Measurements from ENCODE around the gene OLFM2.
"Not testable (repeated sequence)": the region's sequence is repeated elsewhere in the genome, so short reads cannot be mapped to it uniquely, and the experiment has no call there.

Gene OLFM2

DNA sequence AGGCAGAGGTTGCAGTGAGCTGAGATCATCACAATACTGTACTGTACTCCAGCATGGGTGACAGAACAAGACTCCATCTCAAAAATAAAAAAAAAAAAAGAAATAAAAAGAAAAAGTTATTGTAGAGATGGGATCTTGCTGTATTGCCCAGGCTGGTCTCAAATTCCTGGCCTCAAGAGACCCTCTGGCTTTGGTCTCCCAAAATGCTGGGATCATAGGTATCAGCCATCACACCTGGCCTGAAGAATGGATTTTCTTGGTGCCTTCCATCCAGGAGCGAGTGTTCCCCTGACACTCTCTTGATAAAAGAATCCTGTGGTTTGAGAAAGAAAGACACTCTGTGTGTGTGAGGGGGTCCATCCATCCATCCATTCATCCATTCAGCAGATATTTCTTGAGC is 4.7 kb downstream of the OLFM2 start:
- H3K9me3 Mint-ChIP-seq: no peaks in the 10 kb centered on the region

DNA sequence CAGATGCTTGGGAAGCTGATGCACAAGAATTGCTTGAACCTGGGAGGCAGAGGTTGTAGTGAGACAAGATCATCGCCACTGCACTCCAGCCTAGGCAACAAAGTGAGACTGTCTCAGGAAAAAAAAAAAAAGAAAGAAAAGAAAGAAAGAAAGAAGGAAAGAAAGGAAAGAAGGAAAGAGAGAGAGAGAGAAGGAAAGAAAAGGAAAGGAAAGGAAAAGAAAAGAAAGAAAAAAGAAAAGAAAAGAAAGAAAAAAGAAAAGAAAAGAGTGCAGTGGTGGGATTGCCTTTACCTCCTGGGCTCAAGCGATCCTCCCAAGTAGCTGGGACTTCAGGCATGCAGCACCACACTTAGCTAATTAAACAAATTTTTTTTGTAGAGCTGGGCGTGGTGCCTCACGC is 12.9 kb downstream of the OLFM2 start:
- H3K4me3 Mint-ChIP-seq: no peak overlapping the region
- no peaks in the 10 kb centered on the region for H3K9me3 Mint-ChIP-seq
- H3K27me3 Mint-ChIP-seq: peaks cover 9% of the 10 kb centered on the region
- H3K4me1 Mint-ChIP-seq: no peaks in the 10 kb centered on the region
- peaks cover 2% of the 10 kb centered on the region for H3K36me3 Mint-ChIP-seq
- no peak overlapping the region for H3K27ac Mint-ChIP-seq

More for the DNA sequence above, 4.7 kb downstream of the OLFM2 start:
- Mint-ChIP-seq H3K36me3 (no peaks in the 10 kb centered on the region), H3K27me3 (peaks cover 29% of the 10 kb centered on the region), H3K4me1 (peaks cover 29% of the 10 kb centered on the region), H3K27ac (no peak overlapping the region), H3K4me3 (no peak overlapping the region)

DNA sequence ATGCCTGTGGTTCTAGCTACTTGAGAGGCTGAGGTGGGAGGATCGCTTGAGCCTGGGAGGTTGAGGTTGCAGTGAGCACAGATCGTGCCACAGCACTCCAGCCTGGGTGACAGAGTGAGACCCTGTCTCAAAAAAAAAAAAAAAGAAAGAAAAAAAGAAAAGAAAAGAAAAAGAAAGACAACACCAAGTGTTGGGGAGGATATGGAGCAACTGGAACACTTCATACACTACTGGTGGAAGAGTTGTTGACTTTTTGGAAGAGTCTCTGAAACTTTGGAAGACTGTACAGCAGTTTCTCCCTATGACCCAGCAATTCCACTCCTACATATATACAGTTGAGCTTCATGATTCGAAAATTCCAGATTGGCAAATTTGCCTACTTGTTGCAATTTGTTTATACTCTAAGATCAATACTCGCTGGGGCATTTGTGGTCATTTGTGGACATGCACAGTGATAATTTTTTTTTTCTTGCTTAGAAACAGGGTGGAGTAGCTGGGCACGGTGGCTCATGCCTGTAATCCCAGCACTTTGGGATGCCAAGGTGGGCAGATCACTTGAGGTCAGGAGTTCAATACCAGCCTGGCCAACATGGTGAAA is 13.4 kb downstream of the OLFM2 start:
- not testable (repeated sequence) for H3K27ac Mint-ChIP-seq, H3K36me3 Mint-ChIP-seq, H3K4me1 Mint-ChIP-seq, H3K9me3 Mint-ChIP-seq, H3K4me3 Mint-ChIP-seq
- peaks cover 11% of the 10 kb centered on the region for H3K27me3 Mint-ChIP-seq

DNA sequence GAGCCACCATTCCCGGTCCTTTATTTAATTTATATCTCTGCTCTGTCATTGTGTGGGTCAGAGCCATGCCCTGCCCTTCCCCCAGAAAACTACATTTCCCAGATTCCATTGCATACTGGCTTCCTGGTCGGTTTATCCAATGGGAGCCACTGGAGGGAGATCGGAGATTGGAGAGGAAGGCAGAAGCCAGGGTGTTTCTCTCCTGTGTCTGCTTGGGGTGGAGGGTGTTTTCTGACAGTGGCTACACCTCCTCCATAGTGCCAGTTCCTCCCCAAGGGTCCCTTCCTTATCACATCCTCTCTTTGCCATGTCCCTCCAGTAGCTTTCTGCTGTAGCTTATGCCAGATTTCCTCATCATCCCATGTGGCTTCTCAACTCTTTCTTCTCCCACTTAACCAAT is 19.0 kb downstream of the OLFM2 start:
- H3K9me3 Mint-ChIP-seq: no peaks in the 10 kb centered on the region
- no peak overlapping the region for H3K27ac Mint-ChIP-seq
- no peak overlapping the region for H3K4me3 Mint-ChIP-seq
- peaks cover 24% of the 10 kb centered on the region for H3K27me3 Mint-ChIP-seq
- no peaks in the 10 kb centered on the region for H3K36me3 Mint-ChIP-seq
- H3K4me1 Mint-ChIP-seq: peaks cover 6% of the 10 kb centered on the region

DNA sequence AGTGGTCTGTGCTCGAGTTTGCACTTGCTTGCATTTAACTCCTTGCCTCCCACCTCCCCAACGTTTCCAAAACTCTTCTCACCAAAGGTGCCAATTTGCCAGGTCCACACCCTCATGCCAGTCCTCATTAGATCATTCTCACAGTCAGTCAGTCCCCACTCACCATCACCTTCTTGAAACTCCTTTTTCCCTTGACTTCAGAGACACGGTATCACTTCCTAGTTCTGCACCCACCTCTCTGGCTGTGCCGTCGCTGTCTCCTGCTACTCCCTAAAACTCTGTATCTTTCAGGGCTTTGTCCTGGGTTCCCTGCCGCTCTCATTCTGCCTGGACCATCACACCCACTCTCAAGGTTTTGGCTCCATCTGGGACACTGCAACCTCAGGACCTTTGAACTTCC is 19.6 kb downstream of the OLFM2 start:
- Mint-ChIP-seq H3K4me3 (peak overlapping the region; percentile 12), H3K27ac (peak overlapping the region; percentile 57), H3K4me1 (peaks cover 6% of the 10 kb centered on the region), H3K27me3 (peaks cover 24% of the 10 kb centered on the region), H3K36me3 (no peaks in the 10 kb centered on the region), H3K9me3 (no peaks in the 10 kb centered on the region)

DNA sequence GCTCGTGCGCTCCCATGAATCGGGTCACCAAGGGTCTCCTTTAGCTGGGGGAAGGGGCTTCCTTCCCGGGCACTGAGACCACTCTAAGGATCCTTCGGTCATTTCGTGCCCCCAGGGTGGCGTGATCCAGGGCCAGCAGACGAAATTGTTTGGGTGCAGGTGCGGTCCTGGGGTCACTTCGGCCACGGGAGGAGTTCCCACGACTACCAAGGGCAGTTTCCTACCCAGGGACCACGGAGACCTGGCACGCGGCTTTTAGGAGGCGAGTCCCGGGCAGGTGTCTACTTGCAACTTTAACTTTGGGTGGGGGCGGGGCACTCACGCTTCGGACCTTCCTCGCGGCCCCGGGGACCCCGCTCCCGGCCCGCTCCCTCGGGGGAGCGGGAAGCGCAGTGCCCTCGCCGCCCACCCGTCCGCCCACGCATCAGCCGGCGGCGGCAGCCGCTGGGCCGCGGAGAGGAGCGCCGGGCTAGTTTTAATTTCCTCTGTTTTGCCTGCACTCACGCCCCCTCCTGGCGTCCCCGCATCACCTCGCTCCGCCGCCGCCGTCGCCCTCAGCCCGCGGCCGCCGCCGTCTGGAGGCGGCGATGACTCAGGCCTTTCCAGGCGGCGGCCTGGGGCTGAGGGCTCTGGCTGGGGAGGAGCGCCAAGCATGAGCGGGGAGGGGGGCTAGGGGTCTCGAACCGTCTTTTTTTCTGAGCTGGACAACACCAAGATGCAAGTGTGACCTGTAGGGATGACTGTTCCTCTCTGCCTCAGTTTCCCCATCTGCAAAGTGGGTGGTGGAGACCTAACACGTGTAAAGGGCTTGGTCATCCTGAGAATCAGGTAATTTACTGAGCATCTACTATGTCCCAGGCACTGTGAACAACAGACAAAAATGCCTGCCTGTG is 21.8 kb downstream of the OLFM2 start:
- Mint-ChIP-seq H3K4me3 (peak overlapping the region; percentile 66), H3K36me3 (no peaks in the 10 kb centered on the region), H3K9me3 (no peaks in the 10 kb centered on the region), H3K4me1 (peaks cover 6% of the 10 kb centered on the region), H3K27ac (peak overlapping the region; percentile 23), H3K27me3 (peaks cover 20% of the 10 kb centered on the region)

DNA sequence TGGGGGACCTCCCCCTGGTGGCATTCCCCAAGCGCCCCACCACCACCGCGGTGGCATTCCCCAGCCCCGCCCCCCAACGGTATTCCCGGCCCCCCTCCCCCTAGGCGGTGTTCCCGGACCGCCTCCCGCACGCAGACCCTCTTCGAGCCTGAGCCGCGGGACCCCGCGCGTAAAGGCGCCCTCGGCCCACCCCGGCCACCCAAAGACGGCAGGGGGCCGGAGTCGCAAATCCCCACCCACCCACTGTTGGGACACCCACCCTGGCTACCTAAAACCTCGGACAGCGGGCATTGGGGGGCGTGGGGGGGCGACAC is 22.4 kb downstream of the OLFM2 start:
- H3K27me3 Mint-ChIP-seq: peaks cover 20% of the 10 kb centered on the region
- H3K4me3 Mint-ChIP-seq: no peak overlapping the region
- H3K27ac Mint-ChIP-seq: no peak overlapping the region
- H3K9me3 Mint-ChIP-seq: no peaks in the 10 kb centered on the region
- H3K4me1 Mint-ChIP-seq: peaks cover 6% of the 10 kb centered on the region
- no peaks in the 10 kb centered on the region for H3K36me3 Mint-ChIP-seq

DNA sequence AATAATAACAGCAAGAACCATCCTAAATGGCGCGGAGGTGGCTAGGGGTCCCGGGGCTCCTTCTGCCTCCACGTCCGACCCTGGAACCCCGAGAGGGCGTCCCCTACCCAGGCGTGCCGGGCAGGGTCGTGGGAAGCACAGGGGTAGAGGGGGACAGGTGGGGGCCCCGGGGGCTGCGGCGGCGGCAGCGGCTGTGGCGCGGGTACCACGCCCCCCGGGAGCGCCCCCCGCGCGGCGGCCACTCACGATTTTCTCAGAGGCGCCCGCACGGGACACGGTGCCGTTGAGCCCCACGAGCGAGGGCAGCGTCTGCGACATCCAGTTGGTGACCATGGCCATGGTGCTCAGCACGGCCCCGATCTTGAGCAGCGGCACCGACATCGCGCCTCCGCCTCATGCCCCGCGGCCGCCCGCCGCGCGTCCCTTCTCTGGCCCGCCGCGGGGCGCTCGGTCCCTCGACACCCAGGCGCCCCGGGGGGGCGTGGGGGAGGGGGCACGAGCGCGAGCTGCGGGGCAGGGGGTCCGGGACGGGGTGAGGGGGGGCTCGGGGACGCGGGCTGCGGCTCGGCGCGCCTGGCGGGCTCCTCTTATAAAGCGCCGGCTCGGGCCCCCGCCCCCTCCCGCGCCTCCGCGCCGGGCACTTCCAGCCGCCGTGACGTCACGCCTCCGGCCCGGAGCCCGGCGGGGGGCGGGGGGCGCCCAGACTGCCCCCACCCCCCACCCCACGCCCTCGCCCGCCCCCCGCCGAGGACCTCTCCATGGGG is 22.9 kb downstream of the OLFM2 start:
- no peak overlapping the region for H3K27ac Mint-ChIP-seq
- H3K27me3 Mint-ChIP-seq: peaks cover 16% of the 10 kb centered on the region
- peak overlapping the region; percentile 73 for H3K4me3 Mint-ChIP-seq
- H3K36me3 Mint-ChIP-seq: no peaks in the 10 kb centered on the region
- H3K9me3 Mint-ChIP-seq: no peaks in the 10 kb centered on the region
- peaks cover 6% of the 10 kb centered on the region for H3K4me1 Mint-ChIP-seq

DNA sequence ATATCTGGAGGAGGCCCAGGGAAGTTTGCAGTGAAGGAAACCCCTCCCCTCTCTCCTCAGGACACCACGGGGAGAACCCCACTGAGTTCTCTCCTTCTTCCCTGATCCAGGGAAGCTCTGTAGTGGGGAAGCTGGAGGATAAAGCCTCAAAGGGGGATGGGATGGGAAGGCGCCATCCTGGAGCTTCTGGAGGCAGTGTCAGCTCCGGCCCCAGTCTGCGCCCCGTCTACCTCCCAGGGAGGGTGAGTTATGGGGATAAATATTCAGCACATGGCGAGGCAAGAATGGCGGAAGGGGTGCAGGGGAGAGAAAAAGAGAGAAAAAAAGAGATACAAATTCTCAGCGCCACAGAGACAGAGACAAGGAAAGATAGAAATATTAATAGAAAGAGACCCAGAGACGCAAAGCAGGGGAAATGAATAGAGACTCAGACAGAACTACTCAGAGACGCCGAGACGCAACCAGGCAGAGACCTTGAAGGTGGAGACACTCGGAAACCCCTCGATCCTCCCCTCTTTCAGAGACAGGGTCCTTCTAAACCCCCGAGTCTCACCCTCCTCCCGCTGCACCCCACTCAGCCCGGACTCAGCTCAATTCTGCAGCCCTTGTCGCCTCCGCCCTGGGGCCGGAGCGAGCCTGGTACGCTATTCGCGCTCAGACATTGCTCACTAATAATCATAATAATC is 23.6 kb downstream of the OLFM2 start:
- peaks cover 15% of the 10 kb centered on the region for H3K27me3 Mint-ChIP-seq

DNA sequence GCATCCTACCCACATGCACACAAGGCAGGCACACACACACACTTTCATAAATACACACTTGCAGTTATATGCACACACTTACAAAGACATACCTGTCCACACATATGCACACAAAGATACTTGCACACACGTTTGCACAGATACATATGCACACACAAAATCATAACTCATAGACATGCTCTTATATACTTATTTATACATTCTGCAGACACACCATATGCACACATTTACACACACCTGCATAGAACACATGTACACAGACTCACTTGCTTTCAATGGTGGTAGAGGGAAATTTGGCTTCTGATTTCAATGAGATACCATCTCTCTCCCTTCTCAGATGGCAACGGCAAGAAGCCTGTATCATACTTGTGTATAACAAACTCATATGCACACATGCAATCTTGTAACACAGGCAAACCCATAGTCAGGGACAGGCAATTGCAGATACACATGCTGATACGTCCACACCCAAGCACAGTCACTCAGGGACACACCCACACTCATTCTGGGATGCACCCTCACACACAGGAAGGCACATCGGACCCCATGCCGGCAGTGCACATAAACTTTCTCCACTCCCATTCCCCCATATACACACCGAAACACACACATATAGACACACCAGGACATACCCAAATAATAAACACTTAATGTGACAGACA is 24.7 kb downstream of the OLFM2 start:
- H3K4me1 Mint-ChIP-seq: peaks cover 6% of the 10 kb centered on the region
- no peak overlapping the region for H3K4me3 Mint-ChIP-seq

More for the DNA sequence above, 23.6 kb downstream of the OLFM2 start:
- H3K9me3 Mint-ChIP-seq: no peaks in the 10 kb centered on the region
- no peak overlapping the region for H3K27ac Mint-ChIP-seq
- H3K4me3 Mint-ChIP-seq: peak overlapping the region; percentile 73
- peaks cover 6% of the 10 kb centered on the region for H3K4me1 Mint-ChIP-seq
- no peaks in the 10 kb centered on the region for H3K36me3 Mint-ChIP-seq

DNA sequence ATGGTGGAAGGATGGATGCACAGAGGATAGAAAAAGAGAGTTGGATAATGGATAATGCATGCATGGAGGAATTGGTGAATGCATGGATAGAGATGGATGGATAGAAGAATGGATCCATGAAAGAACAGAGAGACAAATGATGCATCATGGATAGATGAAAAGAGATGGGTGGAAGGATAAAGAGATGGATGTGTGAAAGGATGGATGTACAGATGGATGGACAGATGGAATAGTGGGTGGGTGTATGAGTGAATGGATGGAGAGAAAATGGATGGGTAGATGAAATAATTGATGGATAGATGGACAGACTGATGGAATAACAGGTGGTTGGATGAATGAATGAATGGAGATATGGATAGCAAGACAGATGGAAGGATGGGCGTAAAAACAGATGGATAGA is 25.7 kb downstream of the OLFM2 start:
- peaks cover 7% of the 10 kb centered on the region for H3K27me3 Mint-ChIP-seq
- H3K9me3 Mint-ChIP-seq: no peaks in the 10 kb centered on the region
- H3K4me3 Mint-ChIP-seq: no peak overlapping the region
- no peaks in the 10 kb centered on the region for H3K36me3 Mint-ChIP-seq
- peaks cover 6% of the 10 kb centered on the region for H3K4me1 Mint-ChIP-seq
- no peak overlapping the region for H3K27ac Mint-ChIP-seq

More for the DNA sequence above, 24.7 kb downstream of the OLFM2 start:
- Mint-ChIP-seq H3K36me3 (no peaks in the 10 kb centered on the region), H3K9me3 (no peaks in the 10 kb centered on the region), H3K27me3 (peaks cover 9% of the 10 kb centered on the region), H3K27ac (no peak overlapping the region)

DNA sequence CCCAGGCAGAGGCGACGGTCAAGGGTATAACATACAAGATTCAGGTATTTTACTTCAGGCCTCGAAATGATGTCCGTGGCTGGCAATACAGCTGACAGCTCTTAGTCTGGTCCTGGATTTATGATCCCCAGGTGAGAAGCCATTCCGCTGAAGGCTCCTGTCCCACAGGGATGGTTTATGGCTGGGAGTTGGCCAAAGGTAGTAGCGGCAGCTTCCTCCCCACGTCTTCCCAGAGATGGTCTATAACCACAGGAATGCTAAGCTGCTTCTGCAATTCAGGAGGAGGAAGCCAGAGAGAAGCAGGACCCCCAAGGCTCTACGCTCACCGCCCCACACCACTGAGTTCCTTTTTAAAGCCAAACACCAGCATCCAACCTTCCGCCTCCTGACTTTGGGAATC is 27.1 kb downstream of the OLFM2 start:
- Mint-ChIP-seq H3K9me3 (no peaks in the 10 kb centered on the region), H3K4me1 (peaks cover 6% of the 10 kb centered on the region), H3K36me3 (no peaks in the 10 kb centered on the region), H3K27me3 (peaks cover 5% of the 10 kb centered on the region), H3K4me3 (no peak overlapping the region), H3K27ac (no peak overlapping the region)

DNA sequence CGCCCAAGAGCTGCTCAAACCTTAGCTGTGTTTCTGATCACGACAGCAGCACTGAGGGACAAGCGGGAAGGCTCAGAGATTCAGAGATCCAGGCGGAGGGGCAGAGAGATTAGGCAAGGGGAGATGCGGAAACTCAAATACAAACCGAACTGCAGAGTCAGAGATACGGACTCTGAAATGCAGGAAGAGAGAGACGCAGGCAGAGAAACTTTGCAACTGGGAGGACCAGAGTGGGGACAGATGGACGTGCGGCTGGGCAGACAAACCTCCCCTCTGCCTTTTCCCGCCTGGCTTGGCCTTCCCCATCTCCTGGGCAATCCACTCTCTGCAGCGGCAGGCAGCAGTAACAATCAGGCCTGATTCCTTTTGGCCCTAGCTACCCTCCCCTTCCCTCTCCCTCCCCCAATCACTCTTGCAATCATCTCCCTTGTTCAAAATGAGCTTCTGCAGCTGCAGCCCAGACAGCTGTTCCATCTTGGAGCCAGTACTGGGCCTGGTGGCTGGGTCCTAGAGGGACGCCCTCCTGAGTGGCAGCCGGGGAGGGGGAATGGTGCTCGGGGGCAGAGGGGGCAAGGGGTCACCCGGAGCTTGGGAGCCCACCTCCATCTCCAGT is 29.7 kb downstream of the OLFM2 start:
- no peak overlapping the region for H3K27ac Mint-ChIP-seq
- no peaks in the 10 kb centered on the region for H3K4me1 Mint-ChIP-seq
- H3K4me3 Mint-ChIP-seq: no peak overlapping the region
- H3K27me3 Mint-ChIP-seq: no peaks in the 10 kb centered on the region
- no peaks in the 10 kb centered on the region for H3K36me3 Mint-ChIP-seq
- no peaks in the 10 kb centered on the region for H3K9me3 Mint-ChIP-seq

DNA sequence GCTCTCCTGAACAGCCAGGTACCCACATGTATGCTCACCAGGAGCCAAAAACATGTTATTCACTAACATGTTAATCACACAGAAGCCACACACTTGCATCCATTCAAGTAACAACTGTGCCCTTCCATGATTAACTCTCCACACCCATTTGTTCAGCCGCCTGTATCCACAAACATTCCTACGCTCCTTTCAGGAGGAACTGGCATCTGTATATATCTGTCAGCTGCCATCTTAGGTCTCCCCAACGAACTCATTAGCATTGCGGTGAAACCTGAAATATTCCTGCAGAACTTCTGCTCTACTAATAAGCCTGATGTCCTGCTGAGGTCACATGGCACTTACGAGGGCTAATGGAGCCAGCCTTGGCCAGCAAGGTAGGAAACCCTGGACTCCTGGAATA is 33.0 kb downstream of the OLFM2 start:
- Mint-ChIP-seq H3K27me3 (no peaks in the 10 kb centered on the region), H3K9me3 (no peaks in the 10 kb centered on the region), H3K4me3 (no peak overlapping the region), H3K36me3 (peaks cover 2% of the 10 kb centered on the region), H3K4me1 (no peaks in the 10 kb centered on the region), H3K27ac (no peak overlapping the region)

DNA sequence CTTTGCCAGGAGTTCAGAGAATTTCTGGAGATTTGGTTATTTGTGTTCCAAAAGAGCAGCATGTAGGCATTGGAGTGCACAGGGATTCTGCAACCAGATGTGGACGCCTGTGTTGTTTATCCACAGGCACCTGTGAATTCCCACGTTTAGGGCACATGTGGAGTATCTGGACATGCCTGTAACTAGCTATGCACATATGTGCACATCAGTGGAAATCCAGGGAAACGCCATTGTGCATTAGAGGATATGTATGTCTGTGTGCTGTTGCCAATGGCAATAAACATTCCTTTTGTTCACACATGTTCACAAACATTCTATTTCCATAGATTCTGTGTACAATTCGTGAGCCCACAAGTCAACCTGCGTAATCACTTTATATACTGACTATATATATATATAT is 34.7 kb downstream of the OLFM2 start:
- Mint-ChIP-seq H3K4me1 (no peaks in the 10 kb centered on the region), H3K9me3 (no peaks in the 10 kb centered on the region), H3K27ac (no peak overlapping the region), H3K36me3 (peaks cover 2% of the 10 kb centered on the region), H3K4me3 (no peak overlapping the region), H3K27me3 (no peaks in the 10 kb centered on the region)
